Stimulated activated CD4-positive, alpha-beta T cell treated with anti-CD3 and anti-CD28 coated beads, Interleukin-2, amount 100 ng/mL, for 24 hours (primary cell): ENCODE data around the gene AREL1.
"Not testable (repeated sequence)": the region's sequence is repeated elsewhere in the genome, so short reads cannot be mapped to it uniquely, and the experiment has no call there.

Experiments used
- DNase-seq, 2 donors: peaks; one replicate each; pipeline ENCODE4 v3.0.0-alpha.2; 2020

Gene AREL1

GRCh38 chr14:74712499-74713394 is at the start of gene AREL1, which contains the start of gene FCF1:
TSS of gene AREL1 (minus strand) at chr14:74713080. CDS start at chr14:74685615, 27,465 bp downstream.
TSS of gene FCF1 (plus strand) at chr14:74713144. CDS start at chr14:74713198, 54 bp downstream.
- peak; percentile 74 to 82 for DNase-seq

- not testable (repeated sequence) for DNase-seq
Measured at GRCh38 chr14:74758505-74758904, 45.6 kb upstream of the AREL1 start.

- DNase-seq, result no peak
Measured at GRCh38 chr14:74756326-74756725, 43.4 kb upstream of the AREL1 start.

- no peak for DNase-seq
Measured at GRCh38 chr14:74754899-74755298, 42.0 kb upstream of the AREL1 start.

- no peak for DNase-seq
Measured at GRCh38 chr14:74754157-74754556, 41.3 kb upstream of the AREL1 start.

GRCh38 chr14:74747237-74747636 is 34.4 kb upstream of the AREL1 start:
- DNase-seq, result no peak

GRCh38 chr14:74739293-74740030 is 26.6 kb upstream of the AREL1 start:
- no peak for DNase-seq

GRCh38 chr14:74737753-74738325 is 25.0 kb upstream of the AREL1 start:
- DNase-seq, result no peak

GRCh38 chr14:74735125-74735524 is 22.2 kb upstream of the AREL1 start:
- no peak for DNase-seq

GRCh38 chr14:74733221-74733620 is 20.3 kb upstream of the AREL1 start:
- DNase-seq, result no peak

GRCh38 chr14:74732387-74732786 is 19.5 kb upstream of the AREL1 start:
- DNase-seq, result no peak

GRCh38 chr14:74723134-74723533 is 10.3 kb upstream of the AREL1 start:
- no peak for DNase-seq

- no peak for DNase-seq
Measured at GRCh38 chr14:74720526-74720925, 7.6 kb upstream of the AREL1 start.

GRCh38 chr14:74713395-74713735 is 485 bp upstream of the AREL1 start:
- DNase-seq, result no peak

GRCh38 chr14:74711651-74712050 is 1.2 kb downstream of the AREL1 start:
- DNase-seq, result no peak

GRCh38 chr14:74710480-74710879 is 2.4 kb downstream of the AREL1 start:
- no peak for DNase-seq

GRCh38 chr14:74705613-74706500 is 7.0 kb downstream of the AREL1 start:
- DNase-seq, result no peak

- DNase-seq, result no peak
Measured at GRCh38 chr14:74704656-74705055, 8.2 kb downstream of the AREL1 start.

- DNase-seq, result no peak
Measured at GRCh38 chr14:74703043-74703442, 9.8 kb downstream of the AREL1 start.

GRCh38 chr14:74702293-74702692 is 10.6 kb downstream of the AREL1 start:
- DNase-seq, result no peak

GRCh38 chr14:74698465-74698864 is 14.4 kb downstream of the AREL1 start:
- no peak for DNase-seq

GRCh38 chr14:74697976-74698375 is 14.9 kb downstream of the AREL1 start:
- no peak for DNase-seq

GRCh38 chr14:74697543-74697942 is 15.3 kb downstream of the AREL1 start:
- no peak for DNase-seq
